Fibroblast of the aortic adventitia (primary cell): Measurements from ENCODE around the gene RARB. TPM values are rescaled to one million over a fixed set of nuclear protein-coding genes. Genes with fewer than 3 reads are reported as not detected.

Experiments used
- DNase-seq: peaks from one replicate; pipeline ENCODE4 v3.0.0-alpha.2; 2010; ENCODE audit warnings: low read depth
- H3K4me3 ChIP-seq: 2 replicates; pipeline ENCODE4 v1.5.1; 2011; ENCODE audit warnings: low read depth, mild to moderate bottlenecking, control low read depth, low read length, moderate library complexity
- total RNA-seq: library from RNA; depleted of rRNA; stranded (reverse); fragments of >200 nt; gene quantifications from 2 replicates; pipeline ENCODE4 v1.2.3, GENCODE V29; 2012; ENCODE audit warnings: low replicate concordance
- TF ChIP-seq, protein P1 (sequence below): IDR thresholded peaks from 2 replicates; pipeline ENCODE4 v1.5.1; 2011; ENCODE audit warnings: mild to moderate bottlenecking, low read length, control low read depth, inconsistent platforms; ENCODE audit not compliant: insufficient read depth

Gene RARB
- total RNA-seq, 1 donor = 3.1 TPM

DNA sequence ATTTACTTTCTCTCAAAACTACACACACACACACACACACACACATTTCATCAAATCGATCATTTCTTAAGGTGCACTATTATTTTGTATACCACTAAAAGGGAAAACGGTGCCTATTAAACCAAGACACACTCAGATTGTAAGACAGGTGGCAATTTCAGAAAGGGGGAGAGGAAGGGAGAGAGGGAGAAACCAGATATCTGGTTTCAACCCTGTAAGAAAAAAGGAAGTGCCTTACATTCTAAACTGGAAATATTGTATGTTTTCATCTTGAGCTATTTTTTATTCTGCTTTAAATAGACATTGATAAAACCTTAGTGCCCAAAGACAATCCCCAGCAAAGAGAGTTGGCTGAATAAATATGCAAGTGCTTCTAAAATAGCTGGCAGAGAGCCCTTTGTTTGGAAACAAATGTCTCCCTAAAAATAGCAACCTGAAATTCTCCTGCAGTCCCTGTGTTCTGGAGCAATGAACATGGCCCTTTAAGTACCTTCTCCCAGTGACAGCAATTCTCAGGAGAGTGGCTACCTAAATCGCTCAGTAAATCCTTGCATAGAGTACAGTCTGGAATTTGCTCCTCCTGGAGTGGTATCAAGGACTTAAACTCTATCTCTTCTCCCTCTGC is 85.7 kb downstream of the RARB start:
- TF ChIP-seq, protein P1, sequence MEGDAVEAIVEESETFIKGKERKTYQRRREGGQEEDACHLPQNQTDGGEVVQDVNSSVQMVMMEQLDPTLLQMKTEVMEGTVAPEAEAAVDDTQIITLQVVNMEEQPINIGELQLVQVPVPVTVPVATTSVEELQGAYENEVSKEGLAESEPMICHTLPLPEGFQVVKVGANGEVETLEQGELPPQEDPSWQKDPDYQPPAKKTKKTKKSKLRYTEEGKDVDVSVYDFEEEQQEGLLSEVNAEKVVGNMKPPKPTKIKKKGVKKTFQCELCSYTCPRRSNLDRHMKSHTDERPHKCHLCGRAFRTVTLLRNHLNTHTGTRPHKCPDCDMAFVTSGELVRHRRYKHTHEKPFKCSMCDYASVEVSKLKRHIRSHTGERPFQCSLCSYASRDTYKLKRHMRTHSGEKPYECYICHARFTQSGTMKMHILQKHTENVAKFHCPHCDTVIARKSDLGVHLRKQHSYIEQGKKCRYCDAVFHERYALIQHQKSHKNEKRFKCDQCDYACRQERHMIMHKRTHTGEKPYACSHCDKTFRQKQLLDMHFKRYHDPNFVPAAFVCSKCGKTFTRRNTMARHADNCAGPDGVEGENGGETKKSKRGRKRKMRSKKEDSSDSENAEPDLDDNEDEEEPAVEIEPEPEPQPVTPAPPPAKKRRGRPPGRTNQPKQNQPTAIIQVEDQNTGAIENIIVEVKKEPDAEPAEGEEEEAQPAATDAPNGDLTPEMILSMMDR = no peak
- peak; percentile 30 for DNase-seq
- no peak overlapping the region for H3K4me3 ChIP-seq

DNA sequence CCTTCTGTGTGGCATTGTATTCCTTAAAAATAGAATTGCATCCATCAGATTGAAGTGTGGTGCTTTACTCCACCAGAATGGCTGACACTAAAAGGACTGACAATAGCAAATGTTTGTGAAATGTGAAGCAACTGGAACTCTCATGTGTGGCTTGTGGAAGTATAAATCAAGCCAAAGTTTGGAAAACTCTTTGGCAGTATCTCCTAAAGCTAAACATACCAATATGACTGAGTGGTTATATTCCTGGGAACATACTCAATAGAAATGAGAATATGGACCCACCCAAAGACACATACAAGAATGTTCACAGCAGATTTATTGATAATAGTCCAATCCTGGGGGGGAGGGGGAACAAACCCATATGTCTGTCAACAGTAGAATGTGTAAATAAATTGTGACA is 87.1 kb downstream of the RARB start:
- DNase-seq = peak; percentile 58
- H3K4me3 ChIP-seq = no peak overlapping the region
- TF ChIP-seq, protein P1 = no peak

DNA sequence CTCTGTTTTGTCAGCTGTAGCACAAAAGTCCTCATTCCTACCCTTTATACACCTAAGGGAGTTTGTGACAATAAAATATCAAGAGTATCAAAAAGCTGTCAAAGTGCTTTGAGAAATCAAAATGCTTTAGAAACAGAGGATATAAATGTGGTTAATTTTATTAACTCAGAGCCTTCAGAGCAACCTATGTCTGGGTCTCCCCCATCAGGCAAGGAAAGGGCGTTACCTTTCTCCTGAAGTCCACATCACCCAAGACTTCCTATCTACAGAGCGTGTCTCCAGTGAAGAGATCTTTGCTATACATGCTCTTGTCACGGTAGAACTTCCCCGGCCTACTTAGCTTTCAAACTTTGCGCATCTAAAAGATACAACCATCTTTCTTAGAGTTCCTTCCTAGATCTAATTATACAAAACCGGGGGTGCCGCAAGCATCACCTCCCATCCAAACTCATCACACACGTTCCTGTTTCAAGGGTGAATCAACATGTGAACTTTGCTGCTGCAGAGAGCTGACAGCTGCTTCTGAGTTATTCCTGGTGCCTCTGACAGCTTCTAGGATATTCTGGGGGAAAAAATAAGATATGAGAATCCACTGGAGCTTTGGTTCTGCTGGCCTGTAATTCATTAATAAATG is 93.0 kb downstream of the RARB start:
- TF ChIP-seq, protein P1 = no peak
- H3K4me3 ChIP-seq = no peak overlapping the region
- DNase-seq = no peak

DNA sequence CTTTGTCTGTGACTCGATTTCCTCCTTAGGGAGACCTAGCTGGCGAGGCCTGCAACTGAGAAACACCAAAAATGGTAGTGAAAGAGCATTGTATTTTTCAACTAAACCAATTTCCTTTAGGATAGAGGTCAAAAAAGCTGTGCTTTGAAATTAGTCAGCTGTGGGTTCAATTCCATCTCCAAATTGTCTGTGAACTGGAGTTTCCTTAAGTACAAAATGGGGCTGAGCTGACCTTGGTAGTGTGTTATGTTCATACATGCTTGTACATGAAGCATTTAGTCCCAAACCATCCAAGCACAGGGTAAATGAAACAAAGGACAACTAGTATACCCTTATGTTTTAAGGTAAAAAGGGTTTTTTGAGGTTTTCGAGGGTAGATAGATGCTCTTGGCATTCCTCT is 99.3 kb downstream of the RARB start:
- H3K4me3 ChIP-seq = no peak overlapping the region
- DNase-seq = no peak
- TF ChIP-seq, protein P1 = no peak

DNA sequence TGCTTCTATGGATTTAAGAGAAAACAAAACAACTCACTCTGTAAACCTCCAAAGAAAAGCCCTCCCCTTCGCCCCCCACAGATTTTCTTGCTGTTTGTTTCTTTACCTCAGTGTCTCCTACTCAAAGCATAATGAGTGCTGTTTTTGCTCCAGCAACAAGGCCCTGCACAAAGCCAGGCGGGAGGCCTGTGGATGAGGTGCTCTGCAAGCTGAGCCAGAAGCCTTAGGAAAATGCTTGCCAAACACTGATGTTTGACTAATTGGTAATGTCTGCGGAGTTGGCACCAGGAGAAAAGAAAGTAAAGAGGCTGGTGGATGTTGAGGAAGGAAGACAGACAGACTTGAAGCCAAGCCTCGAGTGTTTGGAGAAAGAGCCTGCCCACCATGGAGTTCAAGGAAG is 99.7 kb downstream of the RARB start:
- TF ChIP-seq, protein P1 = no peak
- H3K4me3 ChIP-seq = no peak overlapping the region
- DNase-seq = peak; percentile 54

DNA sequence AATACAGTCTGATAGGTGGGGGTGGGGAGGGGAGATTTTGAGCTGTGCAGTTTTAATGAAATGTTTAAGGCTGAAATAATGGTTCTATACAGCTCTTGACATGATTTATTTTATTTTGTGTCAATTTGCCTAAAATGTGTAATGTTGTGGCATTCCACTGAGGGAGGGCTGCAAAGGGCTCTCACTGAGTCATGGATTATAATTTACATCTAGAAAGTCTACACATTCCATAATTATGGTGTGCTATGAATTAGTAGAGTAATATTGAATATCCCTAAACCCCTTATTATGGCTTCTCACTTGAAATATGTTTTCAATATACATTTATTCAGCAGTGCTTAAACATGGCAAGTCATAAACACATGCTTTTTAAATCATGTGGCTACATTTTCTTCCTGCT is 103.9 kb downstream of the RARB start:
- TF ChIP-seq, protein P1 = no peak
- no peak overlapping the region for H3K4me3 ChIP-seq
- no peak for DNase-seq
